OCI-LY7 (cell line): ENCODE measurements around the gene NRROS. TPM values are rescaled to one million over a fixed set of nuclear protein-coding genes. Genes with fewer than 3 reads are reported as not detected.

ENCODE experiments used
- BruUV-seq: library from RNA; stranded (reverse); fragments of 400-500 nt; replicated peaks from 2 replicates; lab custom pipeline; 2021; lab: Mats Ljungman, UMichigan
- CTCF ChIA-PET: fragments of 300-600 bp; sonication (Branson Sonifier 250); formaldehyde crosslinking; loops from one replicate; lab custom pipeline; 2022; ENCODE audit warnings: antibody characterized with exemption; ENCODE audit not compliant: unreplicated experiment; lab: Charles Lee
- POLR2A ChIA-PET: fragments of 300-600 bp; sonication (Branson Sonifier 250); formaldehyde crosslinking; loops from one replicate; lab custom pipeline; 2022; ENCODE audit warnings: antibody characterized with exemption; lab: Charles Lee
- DNase-seq: peaks from one replicate; pipeline ENCODE4 v3.0.0-alpha.2; 2015; ENCODE audit warnings: low spot score
- H2AFZ ChIP-seq: fragments of 200-600 bp; sonication (generic), shearing (Covaris generic); 2 replicates; pipeline ENCODE4 v1.6.1; 2014; ENCODE audit warnings: mild to moderate bottlenecking, antibody characterized with exemption, low read length, moderate library complexity
- H3K27ac ChIP-seq: fragments of 200-600 bp; sonication (generic); 2 replicates; pipeline ENCODE4 v1.5.1; 2014; ENCODE audit warnings: mixed run types, low read depth, mild to moderate bottlenecking, moderate library complexity, low read length, inconsistent platforms; ENCODE audit not compliant: poor library complexity, severe bottlenecking
- H3K36me3 ChIP-seq: fragments of 200-600 bp; sonication (generic); 2 replicates; pipeline ENCODE4 v1.6.1; 2014; ENCODE audit warnings: mild to moderate bottlenecking, antibody characterized with exemption, low read length, moderate library complexity, mixed read lengths; ENCODE audit not compliant: insufficient read depth
- H3K4me1 ChIP-seq: fragments of 200-600 bp; sonication (generic); 2 replicates; pipeline ENCODE4 v1.5.1; 2014; ENCODE audit warnings: mild to moderate bottlenecking, low read length; ENCODE audit not compliant: insufficient read depth, poor library complexity, severe bottlenecking
- H3K4me2 ChIP-seq: fragments of 200-600 bp; sonication (generic); 2 replicates; pipeline ENCODE4 v1.6.1; 2014; ENCODE audit warnings: mild to moderate bottlenecking, low read length
- H3K4me3 ChIP-seq: fragments of 200-600 bp; sonication (generic); 2 replicates; pipeline ENCODE4 v1.5.1; 2014; ENCODE audit warnings: mild to moderate bottlenecking, low read depth, low read length; ENCODE audit not compliant: poor library complexity, severe bottlenecking
- H3K79me2 ChIP-seq: fragments of 200-600 bp; sonication (generic); 2 replicates; pipeline ENCODE4 v1.6.1; 2016; ENCODE audit warnings: low read depth, mild to moderate bottlenecking, low read length, moderate library complexity, mixed read lengths; ENCODE audit not compliant: insufficient read depth
- H3K9me2 ChIP-seq: fragments of 200-600 bp; sonication (generic); 2 replicates; pipeline ENCODE4 v1.6.1; 2016; ENCODE audit warnings: mild to moderate bottlenecking, low read length, mixed read lengths; ENCODE audit not compliant: insufficient read depth
- H3K9me3 ChIP-seq: fragments of 200-600 bp; sonication (generic); 2 replicates; pipeline ENCODE4 v1.6.1; 2014; ENCODE audit warnings: mild to moderate bottlenecking, mixed run types, low read length, mixed read lengths
- H4K20me1 ChIP-seq: fragments of 200-600 bp; sonication (generic); 2 replicates; pipeline ENCODE4 v1.6.1; 2014; ENCODE audit warnings: mild to moderate bottlenecking, antibody characterized with exemption, low read length, moderate library complexity, mixed read lengths; ENCODE audit not compliant: insufficient read depth
- EZH2phosphoT487 ChIP-seq: fragments of 200-600 bp; sonication (generic); IDR thresholded peaks from 2 replicates; pipeline ENCODE4 v1.6.1; 2018; ENCODE audit warnings: low read depth, borderline replicate concordance, mild to moderate bottlenecking, mixed run types, antibody characterized with exemption, low read length, moderate library complexity, mixed read lengths
- intact Hi-C: fragments of 100-400 bp; cut with micrococcal nuclease; formaldehyde crosslinking; loops from one replicate; pipeline ENCODE4 v1.10.0; 2022; ENCODE audit not compliant: unreplicated experiment
- total RNA-seq, 2 experiments: library from RNA; depleted of rRNA in 1 of 2; stranded (reverse); fragments of >200 nt in 1 of 2; shearing (Covaris generic) in 1 of 2; gene quantifications; 2 replicates each; pipeline ENCODE4 v1.2.3, GENCODE V29; 2014 to 2022
- TF ChIP-seq, protein P1 (sequence below): fragments of 200-600 bp; sonication (generic); conservative IDR thresholded peaks from 2 replicates; pipeline ENCODE4 v1.5.1; 2014; ENCODE audit warnings: mild to moderate bottlenecking, antibody characterized with exemption, low read length, moderate library complexity, mixed read lengths

Gene NRROS
- total RNA-seq, 2 experiments from 2014 or later, result 1.1 to 3.8 TPM

DNA sequence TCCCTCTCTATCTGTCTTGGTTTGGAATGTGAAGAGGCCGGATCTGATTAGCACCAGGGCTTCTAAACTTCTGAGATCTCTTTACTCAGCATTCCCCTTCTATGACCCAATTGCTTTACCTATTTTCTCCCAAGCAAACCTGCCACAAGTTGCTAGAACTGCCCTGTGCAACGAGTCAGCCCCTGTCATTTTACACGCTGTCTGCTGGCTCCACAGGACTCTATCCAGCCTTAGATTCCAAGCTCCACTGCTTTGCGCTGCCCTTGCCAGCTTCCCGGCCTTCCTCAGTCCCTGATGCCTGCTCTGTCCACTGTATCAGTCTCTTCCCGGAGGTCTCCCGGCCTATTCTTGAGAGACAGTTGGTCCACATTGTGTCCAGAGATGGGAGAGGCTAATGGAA is 60.3 kb downstream of the NRROS start:
- H3K4me2 ChIP-seq, result no peak overlapping the region
- no peaks in the 10 kb centered on the region for H3K9me2 ChIP-seq
- ChIA-PET POLR2A (interaction anchor here (0.7 to 1.0 kb wide), 2 partner anchors 8 to 115 kb away, joined by 3 to 4 read pairs; no protein-coding TSS in a partner anchor), CTCF (no interaction called here)
- DNase-seq, result no peak
- no peaks in the 10 kb centered on the region for H3K4me1 ChIP-seq
- no peaks in the 10 kb centered on the region for H3K36me3 ChIP-seq
- intact Hi-C loops, result no loop called here
- H4K20me1 ChIP-seq, result no peaks in the 10 kb centered on the region
- no peaks in the 10 kb centered on the region for H3K79me2 ChIP-seq
- no TSS peak for BruUV-seq
- H3K9me3 ChIP-seq, result no peaks in the 10 kb centered on the region
- TF ChIP-seq EZH2phosphoT487, result no peak
- TF ChIP-seq, protein P1, sequence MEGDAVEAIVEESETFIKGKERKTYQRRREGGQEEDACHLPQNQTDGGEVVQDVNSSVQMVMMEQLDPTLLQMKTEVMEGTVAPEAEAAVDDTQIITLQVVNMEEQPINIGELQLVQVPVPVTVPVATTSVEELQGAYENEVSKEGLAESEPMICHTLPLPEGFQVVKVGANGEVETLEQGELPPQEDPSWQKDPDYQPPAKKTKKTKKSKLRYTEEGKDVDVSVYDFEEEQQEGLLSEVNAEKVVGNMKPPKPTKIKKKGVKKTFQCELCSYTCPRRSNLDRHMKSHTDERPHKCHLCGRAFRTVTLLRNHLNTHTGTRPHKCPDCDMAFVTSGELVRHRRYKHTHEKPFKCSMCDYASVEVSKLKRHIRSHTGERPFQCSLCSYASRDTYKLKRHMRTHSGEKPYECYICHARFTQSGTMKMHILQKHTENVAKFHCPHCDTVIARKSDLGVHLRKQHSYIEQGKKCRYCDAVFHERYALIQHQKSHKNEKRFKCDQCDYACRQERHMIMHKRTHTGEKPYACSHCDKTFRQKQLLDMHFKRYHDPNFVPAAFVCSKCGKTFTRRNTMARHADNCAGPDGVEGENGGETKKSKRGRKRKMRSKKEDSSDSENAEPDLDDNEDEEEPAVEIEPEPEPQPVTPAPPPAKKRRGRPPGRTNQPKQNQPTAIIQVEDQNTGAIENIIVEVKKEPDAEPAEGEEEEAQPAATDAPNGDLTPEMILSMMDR, result no peak
- no peak overlapping the region for H2AFZ ChIP-seq
- no peak overlapping the region for H3K4me3 ChIP-seq
- H3K27ac ChIP-seq, result no peak overlapping the region

DNA sequence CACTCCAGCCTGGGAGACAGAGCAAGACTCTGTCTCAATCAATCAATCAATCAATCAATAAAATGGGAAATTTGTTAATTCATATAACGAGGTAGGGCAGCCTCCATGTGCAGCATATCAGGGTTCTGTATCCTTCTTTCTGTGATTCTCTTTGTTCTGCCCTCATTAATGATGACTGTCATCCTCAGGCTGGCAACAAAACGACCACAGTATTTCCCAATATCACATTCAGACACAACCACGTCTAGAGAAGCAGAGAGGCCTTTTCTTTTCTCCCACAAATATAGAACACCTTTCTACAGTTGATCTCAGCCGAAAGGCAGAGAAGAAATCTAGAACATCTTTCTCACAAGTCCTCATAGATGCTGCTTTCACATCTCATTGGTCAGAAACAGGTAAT is 61.3 kb downstream of the NRROS start:
- POLR2A ChIA-PET, result no interaction called here

DNA sequence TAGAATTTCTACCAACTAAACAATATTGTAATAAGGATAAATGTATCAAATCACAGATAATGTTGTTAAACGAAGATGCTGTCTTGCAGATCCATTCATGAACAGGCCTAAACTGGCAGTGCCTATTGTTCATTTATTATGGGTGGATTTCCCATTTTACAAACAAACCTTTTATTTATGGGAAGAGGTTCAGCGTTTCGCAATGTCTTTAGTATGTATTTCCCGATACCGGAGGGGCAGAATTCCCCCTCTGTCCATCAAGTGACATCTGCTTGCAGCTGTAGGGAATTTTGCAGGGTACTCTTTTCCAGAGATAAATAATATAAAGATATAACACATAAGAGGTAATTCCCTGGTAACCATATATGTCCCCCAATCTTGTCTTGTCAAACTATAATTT is 66.8 kb downstream of the NRROS start:
- no peaks in the 10 kb centered on the region for H3K36me3 ChIP-seq
- peaks cover 4% of the 10 kb centered on the region; the same call in 1 of the 2 replicates for H3K79me2 ChIP-seq
- no peaks in the 10 kb centered on the region for H4K20me1 ChIP-seq
- BruUV-seq, result no TSS peak
- POLR2A ChIA-PET, result interaction anchor here (0.6 to 1.0 kb wide), 2 partner anchors 9 to 42 kb away, joined by 3 to 4 read pairs; no protein-coding TSS in a partner anchor
- no peaks in the 10 kb centered on the region for H3K9me2 ChIP-seq
- peaks cover 7% of the 10 kb centered on the region for H3K4me1 ChIP-seq
- no peak overlapping the region for H3K4me3 ChIP-seq
- H2AFZ ChIP-seq, result no peak overlapping the region
- no peak for DNase-seq
- H3K27ac ChIP-seq, result no peak overlapping the region
- intact Hi-C loops, result no loop called here
- CTCF ChIA-PET, result no interaction called here
- no peak overlapping the region for H3K4me2 ChIP-seq
- no peak for TF ChIP-seq EZH2phosphoT487
- TF ChIP-seq, protein P1, result no peak
- H3K9me3 ChIP-seq, result no peaks in the 10 kb centered on the region

More for the DNA sequence above, 61.3 kb downstream of the NRROS start:
- Histone ChIP-seq H3K79me2 (no peaks in the 10 kb centered on the region), H4K20me1 (no peaks in the 10 kb centered on the region), H3K4me2 (no peak overlapping the region), H3K4me3 (no peak overlapping the region), H3K4me1 (no peaks in the 10 kb centered on the region), H3K27ac (no peak overlapping the region), H3K36me3 (no peaks in the 10 kb centered on the region), H3K9me2 (no peaks in the 10 kb centered on the region), H2AFZ (no peak overlapping the region), H3K9me3 (no peaks in the 10 kb centered on the region)
- TF ChIP-seq EZH2phosphoT487, result no peak
- TF ChIP-seq, protein P1, result no peak
- no TSS peak for BruUV-seq
- CTCF ChIA-PET, result no interaction called here
- intact Hi-C loops, result no loop called here
- no peak for DNase-seq
